Tibial nerve (tissue), 4 donors: ENCODE measurements around the gene MEX3C. TPM values are rescaled to one million over a fixed set of nuclear protein-coding genes. Genes with fewer than 3 reads are reported as not detected.

Experiments used
- DNase-seq, 2 donors: peaks; one replicate each; pipeline ENCODE4 v3.0.0-alpha.2; 2019; ENCODE audit warnings: low spot score in 2 of 2
- H3K27ac ChIP-seq, 4 donors: fragments of 200-600 bp; sonication (generic) in 3 of 4; one replicate each; pipeline ENCODE4 v1.5.1; 2017 to 2019; ENCODE audit warnings: mild to moderate bottlenecking in 1 of 4
- H3K27me3 ChIP-seq, 2 donors: fragments of 200-600 bp; sonication (generic) in 1 of 2; one replicate each; pipeline versions ENCODE4 v1.5.1 to v1.6.0; 2017 to 2019
- H3K36me3 ChIP-seq, 3 donors: fragments of 200-600 bp; sonication (generic); one replicate each; pipeline ENCODE4 v1.5.1; 2018 to 2019
- H3K4me1 ChIP-seq, 4 donors: fragments of 200-600 bp; sonication (generic) in 3 of 4; one replicate each; pipeline ENCODE4 v1.5.1; 2017 to 2019
- H3K4me3 ChIP-seq, 4 donors: fragments of 200-600 bp; sonication (generic) in 3 of 4; one replicate each; pipeline ENCODE4 v1.5.1; 2017 to 2019; ENCODE audit warnings: mild to moderate bottlenecking in 1 of 4, moderate library complexity in 1 of 4
- H3K9me3 ChIP-seq, 4 donors: fragments of 200-600 bp; sonication (generic) in 3 of 4; one replicate each; pipeline ENCODE4 v1.5.1; 2017 to 2019
- EP300 ChIP-seq, 2 donors: sonication (generic); formaldehyde crosslinking; IDR thresholded peaks; one replicate each; pipeline ENCODE4 v1.6.1; 2017; ENCODE audit warnings: antibody characterized with exemption in 2 of 2, mild to moderate bottlenecking in 1 of 2
- POLR2A ChIP-seq, 2 donors: fragments of 450-650 bp; IDR thresholded peaks; one replicate each; pipeline ENCODE4 v1.6.1; 2017; ENCODE audit warnings: antibody characterized with exemption in 2 of 2, mild to moderate bottlenecking in 2 of 2, moderate library complexity in 2 of 2
- WGBS, 2 donors: methylation state at CpG; one replicate each; pipeline ENCODE4 v1.1.5; 2018; 5-methylcytosine and 5-hydroxymethylcytosine counted together
- total RNA-seq, 4 donors: library from RNA; depleted of rRNA; stranded (reverse); fragments of >200 nt; gene quantifications; one replicate each; pipeline ENCODE4 v1.1.0, GENCODE V29; 2016
- TF ChIP-seq, protein P1 (sequence below), 5 experiments: fragments of 200-600 bp in 3 of 5; fragments of 450-650 bp in 2 of 5; sonication (generic) in 3 of 5; IDR thresholded peaks; one replicate each; pipeline ENCODE4 v1.5.1; 2016 to 2019; ENCODE audit warnings: antibody characterized with exemption in 5 of 5, mild to moderate bottlenecking in 3 of 5, moderate library complexity in 2 of 5

MEX3C gene
- total RNA-seq, 4 donors from 2014 or later = 24.0 to 32.8 (median 28.5) TPM

DNA sequence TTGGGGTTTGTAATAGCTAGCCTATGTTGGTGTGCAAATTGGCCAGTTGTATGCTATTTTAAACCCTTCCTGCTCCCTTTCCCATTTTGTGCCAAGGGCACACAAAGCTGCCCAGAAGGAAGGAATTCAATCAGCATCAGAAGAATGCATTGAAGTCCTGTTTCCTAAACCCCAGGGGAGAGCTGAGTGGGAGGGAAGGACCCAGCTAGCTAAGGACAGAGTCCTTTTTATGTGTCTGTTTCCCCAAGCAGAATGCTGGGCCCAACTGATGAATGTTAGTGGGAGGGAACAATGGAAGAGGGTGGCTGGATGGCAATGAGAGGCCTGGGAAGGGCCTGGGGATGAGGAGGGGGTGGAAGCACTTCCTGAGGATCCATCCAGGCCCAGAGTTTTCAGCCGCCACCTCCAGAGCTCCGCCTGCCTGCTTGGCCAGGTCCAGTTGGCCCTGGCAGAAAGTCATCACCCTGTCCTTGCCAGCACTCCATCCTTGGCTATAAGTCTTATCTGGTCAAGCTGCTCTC lies 32.7 kb downstream of the MEX3C start:
- Histone ChIP-seq H3K27ac (no peak overlapping the region), H3K27me3 (no peaks in the 10 kb centered on the region), H3K4me3 (no peak overlapping the region), H3K4me1 (no peaks in the 10 kb centered on the region), H3K36me3 (no peaks in the 10 kb centered on the region), H3K9me3 (no peaks in the 10 kb centered on the region)
- TF ChIP-seq EP300 (IDR thresholded peaks at IDR 0.05) (no peak), POLR2A (IDR thresholded peaks at IDR 0.05) (no peak)
- TF ChIP-seq, protein P1, sequence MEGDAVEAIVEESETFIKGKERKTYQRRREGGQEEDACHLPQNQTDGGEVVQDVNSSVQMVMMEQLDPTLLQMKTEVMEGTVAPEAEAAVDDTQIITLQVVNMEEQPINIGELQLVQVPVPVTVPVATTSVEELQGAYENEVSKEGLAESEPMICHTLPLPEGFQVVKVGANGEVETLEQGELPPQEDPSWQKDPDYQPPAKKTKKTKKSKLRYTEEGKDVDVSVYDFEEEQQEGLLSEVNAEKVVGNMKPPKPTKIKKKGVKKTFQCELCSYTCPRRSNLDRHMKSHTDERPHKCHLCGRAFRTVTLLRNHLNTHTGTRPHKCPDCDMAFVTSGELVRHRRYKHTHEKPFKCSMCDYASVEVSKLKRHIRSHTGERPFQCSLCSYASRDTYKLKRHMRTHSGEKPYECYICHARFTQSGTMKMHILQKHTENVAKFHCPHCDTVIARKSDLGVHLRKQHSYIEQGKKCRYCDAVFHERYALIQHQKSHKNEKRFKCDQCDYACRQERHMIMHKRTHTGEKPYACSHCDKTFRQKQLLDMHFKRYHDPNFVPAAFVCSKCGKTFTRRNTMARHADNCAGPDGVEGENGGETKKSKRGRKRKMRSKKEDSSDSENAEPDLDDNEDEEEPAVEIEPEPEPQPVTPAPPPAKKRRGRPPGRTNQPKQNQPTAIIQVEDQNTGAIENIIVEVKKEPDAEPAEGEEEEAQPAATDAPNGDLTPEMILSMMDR (IDR thresholded peaks at IDR 0.05) = no peak
- WGBS, 2 donors = 45 to 62% methylated on average over 2 of the region's 2 CpGs
- DNase-seq = no peak

DNA sequence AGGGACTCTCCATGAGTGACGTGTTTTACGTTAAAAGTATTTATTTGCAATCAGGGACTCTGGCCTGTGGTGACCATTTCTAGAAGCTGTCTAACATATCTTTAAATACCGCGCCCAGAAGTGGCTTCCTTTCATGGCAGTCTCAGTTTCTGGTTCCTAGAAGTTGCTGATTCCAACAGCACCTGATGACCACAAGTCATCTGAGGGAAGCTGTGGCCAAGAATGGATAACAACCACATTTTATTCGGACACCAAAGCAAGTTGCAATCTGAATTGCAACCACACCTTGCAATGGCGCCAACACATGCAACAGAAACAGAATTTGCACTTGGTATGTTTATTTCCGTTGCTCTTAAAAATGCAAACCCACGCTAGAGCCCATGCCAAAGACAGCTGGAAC lies 33.1 kb downstream of the MEX3C start:
- H3K36me3 ChIP-seq = no peaks in the 10 kb centered on the region
- H3K27me3 ChIP-seq = no peaks in the 10 kb centered on the region
- WGBS, 2 donors = 80 to 81% methylated on average over 8 of the region's 8 CpGs
- no peak for DNase-seq
- no peak overlapping the region for H3K27ac ChIP-seq
- no peaks in the 10 kb centered on the region for H3K4me1 ChIP-seq
- TF ChIP-seq, protein P1 (IDR thresholded peaks at IDR 0.05) = no peak
- TF ChIP-seq POLR2A (IDR thresholded peaks at IDR 0.05) = no peak
- no peak for TF ChIP-seq EP300 (IDR thresholded peaks at IDR 0.05)
- H3K9me3 ChIP-seq = no peaks in the 10 kb centered on the region
- no peak overlapping the region for H3K4me3 ChIP-seq

DNA sequence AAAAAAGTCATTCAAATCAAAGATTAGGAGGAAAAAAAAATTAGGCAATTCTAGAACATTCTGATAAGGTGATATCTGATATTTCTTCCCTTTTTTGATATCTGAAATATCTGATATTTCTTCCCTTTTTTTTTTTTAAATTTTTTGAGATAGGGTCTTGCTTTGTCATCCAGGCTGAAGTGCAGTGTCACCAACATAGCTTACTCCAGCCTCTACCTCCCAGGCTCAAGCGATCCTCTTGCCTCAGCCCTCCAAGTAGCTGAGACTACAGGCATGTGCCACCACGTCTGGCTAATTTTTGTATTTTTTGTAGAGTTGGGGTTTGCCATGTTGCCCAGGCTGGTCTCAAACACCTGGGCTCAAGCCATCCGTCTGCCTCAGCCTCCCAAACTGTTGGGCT lies 33.9 kb downstream of the MEX3C start:
- TF ChIP-seq POLR2A (IDR thresholded peaks at IDR 0.05) = no peak
- no peak for TF ChIP-seq EP300 (IDR thresholded peaks at IDR 0.05)
- TF ChIP-seq, protein P1 (IDR thresholded peaks at IDR 0.05) = no peak
- 91 to 96% methylated on average over 3 of the region's 3 CpGs for WGBS, 2 donors
- Histone ChIP-seq H3K4me3 (no peak overlapping the region), H3K27ac (no peak overlapping the region), H3K36me3 (no peaks in the 10 kb centered on the region), H3K27me3 (no peaks in the 10 kb centered on the region), H3K9me3 (no peaks in the 10 kb centered on the region), H3K4me1 (no peaks in the 10 kb centered on the region)
- DNase-seq = no peak

DNA sequence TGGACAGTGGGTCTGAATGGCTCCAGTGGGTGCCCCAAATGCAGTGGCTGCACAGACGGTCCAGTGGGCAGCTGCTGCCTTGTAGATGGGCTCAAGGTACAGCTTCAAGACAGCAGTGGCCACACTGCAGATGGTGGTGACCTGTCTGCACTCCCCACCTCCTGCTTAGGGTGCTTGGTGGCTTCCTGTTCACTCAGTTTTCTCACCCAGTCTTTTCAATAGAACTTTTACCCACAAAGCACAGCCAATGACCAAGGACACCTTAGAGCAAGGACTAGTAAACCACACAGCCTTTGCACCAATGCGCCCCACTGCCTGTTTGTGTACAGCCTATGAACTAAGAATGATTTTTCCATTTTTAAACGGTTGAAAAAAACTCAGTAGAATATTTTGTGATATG lies 34.9 kb downstream of the MEX3C start:
- no peaks in the 10 kb centered on the region for H3K27me3 ChIP-seq
- no peaks in the 10 kb centered on the region for H3K4me1 ChIP-seq
- TF ChIP-seq EP300 (IDR thresholded peaks at IDR 0.05) = no peak
- TF ChIP-seq POLR2A (IDR thresholded peaks at IDR 0.05) = no peak
- TF ChIP-seq, protein P1 (IDR thresholded peaks at IDR 0.05) = no peak
- no peaks in the 10 kb centered on the region for H3K36me3 ChIP-seq
- H3K4me3 ChIP-seq = no peak overlapping the region
- 78 to 82% methylated on average over 3 of the region's 3 CpGs for WGBS, 2 donors
- no peak for DNase-seq
- no peaks in the 10 kb centered on the region for H3K9me3 ChIP-seq
- H3K27ac ChIP-seq = no peak overlapping the region

DNA sequence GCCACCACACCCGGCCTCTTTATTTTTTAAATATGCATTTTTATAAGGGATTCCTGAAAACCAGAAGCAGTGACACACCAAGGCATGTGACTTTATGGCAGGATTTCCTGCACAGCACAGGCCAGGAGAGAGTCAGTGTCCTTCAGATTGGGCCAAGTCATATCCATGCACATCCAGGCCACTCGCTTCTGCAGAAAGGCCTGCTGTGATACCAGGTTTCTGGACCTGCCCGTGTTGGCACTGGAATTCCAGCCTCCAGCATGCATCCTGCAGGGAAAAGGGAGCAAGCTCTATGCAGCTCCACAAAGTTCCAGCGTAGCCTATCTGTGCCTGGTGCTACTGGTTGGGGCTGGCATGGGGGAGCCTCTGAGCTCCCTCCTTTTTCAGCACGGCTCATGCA lies 36.8 kb downstream of the MEX3C start:
- no peak for DNase-seq
- Histone ChIP-seq H3K4me1 (no peaks in the 10 kb centered on the region), H3K27ac (no peak overlapping the region), H3K4me3 (no peak overlapping the region), H3K27me3 (no peaks in the 10 kb centered on the region), H3K36me3 (no peaks in the 10 kb centered on the region), H3K9me3 (no peaks in the 10 kb centered on the region)
- TF ChIP-seq, protein P1 (IDR thresholded peaks at IDR 0.05) = no peak
- TF ChIP-seq EP300 (IDR thresholded peaks at IDR 0.05) = no peak
- no peak for TF ChIP-seq POLR2A (IDR thresholded peaks at IDR 0.05)
- WGBS, 2 donors = 88% methylated on average over 5 of the region's 5 CpGs
